Neural cell (in vitro differentiated cells): ENCODE data around the gene KCNQ5. TPM values are rescaled to one million over a fixed set of nuclear protein-coding genes. Genes with fewer than 3 reads are reported as not detected.

Source experiments
- H2AFZ ChIP-seq: fragments of 200-600, 300-800 bp; sonication (generic), shearing (Covaris generic); 2 replicates; pipeline ENCODE4 v1.6.0; 2014; ENCODE audit warnings: low read depth, mild to moderate bottlenecking, antibody characterized with exemption, low read length, moderate library complexity
- H3F3A ChIP-seq: fragments of 200-600 bp; shearing (Covaris generic); 2 replicates; pipeline ENCODE4 v1.6.1; 2016; ENCODE audit warnings: mild to moderate bottlenecking, moderate library complexity, mixed read lengths, antibody characterized with exemption, low read length; ENCODE audit not compliant: insufficient read depth, poor library complexity, severe bottlenecking
- H3K27ac ChIP-seq: fragments of 200-600, 300-800 bp; sonication (generic), shearing (Covaris generic); 2 replicates; pipeline ENCODE4 v1.5.1; 2014; ENCODE audit warnings: mild to moderate bottlenecking, low read length, moderate library complexity
- H3K27me3 ChIP-seq: fragments of 300-800, 200-600 bp; sonication (generic), shearing (Covaris generic); 2 replicates; pipeline ENCODE4 v1.6.0; 2014; ENCODE audit warnings: mild to moderate bottlenecking, low read depth, low read length, moderate library complexity; ENCODE audit not compliant: insufficient read depth
- H3K36me3 ChIP-seq: fragments of 300-800, 200-600 bp; sonication (generic), shearing (Covaris generic); 2 replicates; pipeline ENCODE4 v1.5.1; 2014; ENCODE audit warnings: mild to moderate bottlenecking, antibody characterized with exemption, low read length, moderate library complexity; ENCODE audit not compliant: insufficient read depth
- H3K4me2 ChIP-seq: fragments of 300-800, 200-600 bp; sonication (generic), shearing (Covaris generic); 2 replicates; pipeline ENCODE4 v1.6.0; 2014; ENCODE audit warnings: mild to moderate bottlenecking, low read length
- H3K4me3 ChIP-seq: fragments of 300-800, 200-600 bp; sonication (generic), shearing (Covaris generic); 2 replicates; pipeline ENCODE4 v1.5.1; 2014; ENCODE audit warnings: mild to moderate bottlenecking, low read length, moderate library complexity
- H3K79me2 ChIP-seq: fragments of 200-600 bp; shearing (Covaris generic); replicated peaks from 2 replicates; pipeline ENCODE4 v1.6.0; 2014; ENCODE audit warnings: mild to moderate bottlenecking, low read length, moderate library complexity; ENCODE audit not compliant: insufficient read depth
- H3K9ac ChIP-seq: fragments of 300-800, 200-600 bp; sonication (generic), shearing (Covaris generic); 2 replicates; pipeline ENCODE4 v1.6.1; 2016; ENCODE audit warnings: mild to moderate bottlenecking, low read length, mixed read lengths
- H3K9me2 ChIP-seq: fragments of 200-600 bp; shearing (Covaris generic); 2 replicates; pipeline ENCODE4 v1.6.1; 2016; ENCODE audit warnings: mild to moderate bottlenecking, low read length, mixed read lengths; ENCODE audit not compliant: insufficient read depth
- H3K9me3 ChIP-seq: fragments of 200-600, 300-800 bp; sonication (generic), shearing (Covaris generic); 2 replicates; pipeline ENCODE4 v1.6.1; 2016; ENCODE audit warnings: mild to moderate bottlenecking, mixed run types, low read length, moderate library complexity, mixed read lengths
- H4K20me1 ChIP-seq: fragments of 200-600 bp; shearing (Covaris generic); 2 replicates; pipeline ENCODE4 v1.6.1; 2016; ENCODE audit warnings: mild to moderate bottlenecking, mixed run types; ENCODE audit not compliant: insufficient read depth
- CTCF ChIP-seq: fragments of 450-650 bp; IDR thresholded peaks from 2 replicates; pipeline ENCODE4 v1.5.1; 2014; ENCODE audit warnings: antibody characterized with exemption, mild to moderate bottlenecking, moderate library complexity; ENCODE audit not compliant: poor library complexity, severe bottlenecking
- EP300 ChIP-seq: fragments of 450-650 bp; conservative IDR thresholded peaks from 2 replicates; pipeline ENCODE4 v1.6.1; 2014; ENCODE audit warnings: antibody characterized with exemption, mild to moderate bottlenecking, moderate library complexity; ENCODE audit not compliant: poor library complexity, severe bottlenecking
- EZH2 ChIP-seq: fragments of 200-600, 300-800 bp; shearing (Covaris generic), sonication (generic); IDR thresholded peaks from 2 replicates; pipeline ENCODE4 v1.6.1; 2014; ENCODE audit warnings: antibody characterized with exemption, low read length, borderline replicate concordance, mild to moderate bottlenecking; ENCODE audit not compliant: insufficient read depth, poor library complexity, severe bottlenecking
- MXI1 ChIP-seq: fragments of 450-650 bp; conservative IDR thresholded peaks from 2 replicates; pipeline ENCODE4 v1.6.1; 2014; ENCODE audit warnings: antibody characterized with exemption, mild to moderate bottlenecking; ENCODE audit not compliant: poor library complexity, severe bottlenecking
- POLR2AphosphoS5 ChIP-seq: IDR thresholded peaks from 2 replicates; pipeline ENCODE4 v1.6.1; 2012
- RAD21 ChIP-seq: fragments of 450-650 bp; conservative IDR thresholded peaks from 2 replicates; pipeline ENCODE4 v1.6.1; 2014; ENCODE audit warnings: antibody characterized with exemption, mild to moderate bottlenecking, moderate library complexity
- REST ChIP-seq: IDR thresholded peaks from 2 replicates; pipeline ENCODE4 v1.6.1; 2012; ENCODE audit warnings: borderline replicate concordance
- SMC3 ChIP-seq: fragments of 450-650 bp; conservative IDR thresholded peaks from 2 replicates; pipeline ENCODE4 v1.6.1; 2014; ENCODE audit warnings: antibody characterized with exemption, mild to moderate bottlenecking, moderate library complexity; ENCODE audit not compliant: poor library complexity
- TAF1 ChIP-seq: IDR thresholded peaks from 2 replicates; pipeline ENCODE4 v1.6.1; 2012; ENCODE audit warnings: low read depth
- polyA plus RNA-seq: library from polyadenylated mRNA; depleted of rRNA; stranded (reverse); fragments of >200 nt; gene quantifications from 2 replicates; pipeline ENCODE4 v1.2.3, GENCODE V29; 2014

Gene KCNQ5
- polyA plus RNA-seq, 1 donor from 2014 or later, result 0.30 TPM

- Histone ChIP-seq H3K79me2 (no peaks in the 10 kb centered on the region), H3K36me3 (no peaks in the 10 kb centered on the region), H3K4me3 (no peak overlapping the region), H2AFZ (no peak overlapping the region), H4K20me1 (no peaks in the 10 kb centered on the region), H3K9me2 (no peaks in the 10 kb centered on the region), H3F3A (no peaks in the 10 kb centered on the region), H3K9ac (no peak overlapping the region), H3K9me3 (no peaks in the 10 kb centered on the region), H3K27ac (no peak overlapping the region), H3K27me3 (no peaks in the 10 kb centered on the region), H3K4me2 (no peak overlapping the region)
- no peak for TF ChIP-seq POLR2AphosphoS5
- TF ChIP-seq RAD21, result no peak
- no peak for TF ChIP-seq EP300
- TF ChIP-seq EZH2, result no peak
- TF ChIP-seq CTCF, result no peak
- no peak for TF ChIP-seq SMC3
- no peak for TF ChIP-seq TAF1
- TF ChIP-seq MXI1, result no peak
- no peak for TF ChIP-seq REST
Observed at GRCh38 chr6:72873433-72873832, 251.6 kb downstream of the KCNQ5 start.

- Histone ChIP-seq H3K9ac (no peak overlapping the region), H3K27me3 (no peaks in the 10 kb centered on the region), H3K4me3 (no peak overlapping the region), H3K79me2 (no peaks in the 10 kb centered on the region), H3K27ac (no peak overlapping the region), H3K36me3 (no peaks in the 10 kb centered on the region), H2AFZ (no peak overlapping the region), H3K4me2 (no peak overlapping the region), H3K9me3 (no peaks in the 10 kb centered on the region), H3F3A (no peaks in the 10 kb centered on the region), H3K9me2 (no peaks in the 10 kb centered on the region), H4K20me1 (no peaks in the 10 kb centered on the region)
- TF ChIP-seq SMC3 (no peak), REST (no peak), EP300 (no peak), MXI1 (no peak), EZH2 (no peak), POLR2AphosphoS5 (no peak), CTCF (no peak), TAF1 (no peak), RAD21 (no peak)
Observed at GRCh38 chr6:72876256-72876655, 254.4 kb downstream of the KCNQ5 start.
